ENCODE measurements around the gene METTL25B. TPM values are rescaled to one million over a fixed set of nuclear protein-coding genes. Genes with fewer than 3 reads are reported as not detected.
A peak's percentile ranks its signal among the peaks of the same experiment; 100 is the strongest.

METTL25B gene
- total and polyA plus RNA-seq, 2 donors (not counting 1 experiment from before 2014, with no cell fraction given): 78.3 to 81.1 TPM

GRCh38 chr1:156752843-156753482 is 24.7 kb downstream of the METTL25B start:
- WGBS (ENCODE audit: insufficient coverage): 60% methylated on average over 1 of the region's 1 CpG
- H3K4me3 ChIP-seq (ENCODE audit: control extremely low read depth in 1 of 5, extremely low read depth in 1 of 5, insufficient read depth in 1 of 5, low read depth in 2 of 5, low read length in 4 of 5): peak overlapping the region in 2 of 5 experiments; percentile 72 to 95

More at GRCh38 chr1:156752843-156753482, 24.7 kb downstream of the METTL25B start:
- peaks cover 55% of the 10 kb centered on the region for H3K4me1 Mint-ChIP-seq
- Histone ChIP-seq H3K9me3 (ENCODE audit: control extremely low read depth in 1 of 3, control insufficient read depth in 2 of 3, insufficient read depth in 1 of 3, low read length in 2 of 3) (no peaks in the 10 kb centered on the region), H3K4me1 (ENCODE audit: control insufficient read depth in 2 of 2, insufficient read depth in 2 of 2, low read length in 2 of 2) (peaks cover 38 to 53% of the 10 kb centered on the region in 2 donors), H3K36me3 (replicated peaks in 1 of 2; ENCODE audit: control extremely low read depth in 1 of 2, control insufficient read depth in 1 of 2, extremely low read depth in 1 of 2, insufficient read depth in 2 of 2, low read length in 1 of 2) (no peaks in the 10 kb centered on the region), H2AFZ (ENCODE audit: insufficient read depth, low read depth, low read length, poor library complexity, severe bottlenecking) (no peak overlapping the region), H3K27me3 (replicated peaks in 1 of 4; ENCODE audit: control extremely low read depth in 1 of 4, control insufficient read depth in 3 of 4, insufficient read depth in 4 of 4, low read length in 3 of 4) (no peaks in the 10 kb centered on the region), H3K4me2 (replicated peaks; ENCODE audit: low read depth, low read length, poor library complexity, severe bottlenecking) (peak overlapping the region; percentile 78), H3K27ac (ENCODE audit: low read length in 2 of 2) (peak overlapping the region in 1 of 2 donors; percentile 82), H4K20me1 (ENCODE audit: control insufficient read depth, insufficient read depth, low read length, poor library complexity, severe bottlenecking) (peaks cover 12% of the 10 kb centered on the region), H3K9ac (ENCODE audit: low read length) (peak overlapping the region; percentile 78), H3K79me2 (ENCODE audit: control insufficient read depth, insufficient read depth, low read length) (peaks cover 45% of the 10 kb centered on the region)
- POLR2A ChIA-PET: interaction anchor here (1.2 to 2.6 kb wide), 4 partner anchors 12 to 27 kb away, joined by 3 to 29 read pairs (median 22); partner anchors contain the start of genes ISG20L2, METTL25B, MRPL24 and PRCC
- no peaks in the 10 kb centered on the region for H3K27me3 Mint-ChIP-seq
- no peak for ATAC-seq (ENCODE audit: low read depth)
- no peak for DNase-seq
- peak overlapping the region; percentile 93 for H3K4me3 Mint-ChIP-seq
- no peak for TF ChIP-seq CTCF (IDR thresholded peaks at IDR 0.05)
- no peak for TF ChIP-seq EZH2 (IDR thresholded peaks at IDR 0.05; ENCODE audit: borderline replicate concordance, insufficient read depth, low read depth, low read length, poor library complexity, severe bottlenecking)
- peak overlapping the region; percentile 94 for H3K27ac Mint-ChIP-seq
- intact Hi-C loops (cut with micrococcal nuclease): loop anchor here (5.0 kb wide), 1 partner anchor 416 kb away; the partner anchor contains the start of genes CCT3 and TSACC
- CTCF ChIA-PET: interaction anchor here (1.0 to 3.2 kb wide), 4 partner anchors 12 to 65 kb away, joined by 5 to 24 read pairs (median 11); partner anchors contain the start of genes MRPL24 and PRCC
- H3K9me3 Mint-ChIP-seq (ENCODE audit: insufficient read depth): no peaks in the 10 kb centered on the region

Data from B cell (primary cell).